HG03571 (cell line): ENCODE data around the gene ADGRL3.

ENCODE experiments used
- ATAC-seq: cut with Tn5 transposase; IDR thresholded peaks from one replicate; pipeline ENCODE4 v1.9.1; 2021; ENCODE audit not compliant: unreplicated experiment

ADGRL3 gene

GRCh38 chr4:61200187-61200915, at the start of gene ADGRL3:
TSS of gene ADGRL3 (plus strand) at chr4:61200326.
- no peak for ATAC-seq

GRCh38 chr4:61152433-61152832, 47.7 kb upstream of the ADGRL3 start:
- ATAC-seq: no peak

- ATAC-seq: no peak
These were observed 39.6 kb upstream of the ADGRL3 start for GRCh38 chr4:61160478-61160877.

GRCh38 chr4:61162116-61162515, 38.0 kb upstream of the ADGRL3 start:
- no peak for ATAC-seq

- ATAC-seq: no peak
These were observed 26.3 kb upstream of the ADGRL3 start for GRCh38 chr4:61173799-61174198.

GRCh38 chr4:61175495-61175894, 24.6 kb upstream of the ADGRL3 start:
- ATAC-seq: no peak

- ATAC-seq: no peak
These were observed 22.8 kb upstream of the ADGRL3 start for GRCh38 chr4:61177367-61177766.

- ATAC-seq: no peak
These were observed 19.7 kb upstream of the ADGRL3 start for GRCh38 chr4:61180405-61180804.

GRCh38 chr4:61182915-61183314, 17.2 kb upstream of the ADGRL3 start:
- no peak for ATAC-seq

- ATAC-seq: no peak
These were observed 14.8 kb upstream of the ADGRL3 start for GRCh38 chr4:61185288-61185687.

- ATAC-seq: no peak
These were observed 7.7 kb upstream of the ADGRL3 start for GRCh38 chr4:61192392-61192791.

- ATAC-seq: no peak
These were observed 6.3 kb upstream of the ADGRL3 start for GRCh38 chr4:61193863-61194262.

GRCh38 chr4:61194571-61194970, 5.6 kb upstream of the ADGRL3 start:
- ATAC-seq: no peak

GRCh38 chr4:61195101-61195500, 5.0 kb upstream of the ADGRL3 start:
- no peak for ATAC-seq

- no peak for ATAC-seq
These were observed 1.4 kb upstream of the ADGRL3 start for GRCh38 chr4:61198686-61199085.

GRCh38 chr4:61199873-61200186, 296 bp upstream of the ADGRL3 start:
- no peak for ATAC-seq

GRCh38 chr4:61200916-61201526, 895 bp downstream of the ADGRL3 start:
- ATAC-seq: no peak

GRCh38 chr4:61201561-61201960, 1.4 kb downstream of the ADGRL3 start:
- no peak for ATAC-seq

GRCh38 chr4:61201961-61202637, 2.0 kb downstream of the ADGRL3 start:
- no peak for ATAC-seq

- ATAC-seq: no peak
These were observed 2.7 kb downstream of the ADGRL3 start for GRCh38 chr4:61202638-61203435.

- no peak for ATAC-seq
These were observed 3.3 kb downstream of the ADGRL3 start for GRCh38 chr4:61203436-61203790.
